RWPE2 (cell line): ENCODE results near the gene ZFPM1.

Experiments
- ATAC-seq: fragments of 200-7000 bp; cut with Tn5 transposase; 3 replicates; pipeline ENCODE4 v1.9.1; 2021; ENCODE audit warnings: low read depth
- DNase-seq: peaks from one replicate; pipeline ENCODE4 v3.0.0-alpha.2; 2020; ENCODE audit warnings: low spot score
- H3K27ac ChIP-seq: fragments of 450-650 bp; 2 replicates; pipeline ENCODE4 v1.5.1; 2017; ENCODE audit warnings: mild to moderate bottlenecking; ENCODE audit not compliant: poor library complexity, severe bottlenecking
- H3K27me3 ChIP-seq: fragments of 250-450 bp; sonication (Bioruptor Pico); 2 replicates; pipeline ENCODE4 v1.5.1; 2021; ENCODE audit warnings: mild to moderate bottlenecking, moderate library complexity; ENCODE audit not compliant: insufficient read depth, poor library complexity, severe bottlenecking
- H3K36me3 ChIP-seq: fragments of 250-450 bp; sonication (Bioruptor Pico); 2 replicates; pipeline ENCODE4 v1.5.1; 2020; ENCODE audit warnings: low read depth, mild to moderate bottlenecking, moderate library complexity
- H3K4me1 ChIP-seq: fragments of 250-450 bp; sonication (Bioruptor Pico); 2 replicates; pipeline ENCODE4 v1.5.1; 2021; ENCODE audit warnings: mild to moderate bottlenecking, moderate library complexity; ENCODE audit not compliant: insufficient read depth, poor library complexity, severe bottlenecking
- H3K4me3 ChIP-seq: fragments of 250-450 bp; sonication (Bioruptor Pico); 2 replicates; pipeline ENCODE4 v1.5.1; 2021; ENCODE audit warnings: mild to moderate bottlenecking, moderate library complexity; ENCODE audit not compliant: severe bottlenecking
- H3K9me3 ChIP-seq: fragments of 250-450 bp; sonication (Bioruptor Pico); 2 replicates; pipeline ENCODE4 v1.5.1; 2021; ENCODE audit warnings: mild to moderate bottlenecking, moderate library complexity; ENCODE audit not compliant: severe bottlenecking
- TF ChIP-seq, protein P1 (sequence below): fragments of 450-650 bp; IDR thresholded peaks from one replicate; pipeline ENCODE4 v1.5.1; 2017; ENCODE audit warnings: mild to moderate bottlenecking, moderate library complexity; ENCODE audit not compliant: poor library complexity, severe bottlenecking

Gene ZFPM1

DNA sequence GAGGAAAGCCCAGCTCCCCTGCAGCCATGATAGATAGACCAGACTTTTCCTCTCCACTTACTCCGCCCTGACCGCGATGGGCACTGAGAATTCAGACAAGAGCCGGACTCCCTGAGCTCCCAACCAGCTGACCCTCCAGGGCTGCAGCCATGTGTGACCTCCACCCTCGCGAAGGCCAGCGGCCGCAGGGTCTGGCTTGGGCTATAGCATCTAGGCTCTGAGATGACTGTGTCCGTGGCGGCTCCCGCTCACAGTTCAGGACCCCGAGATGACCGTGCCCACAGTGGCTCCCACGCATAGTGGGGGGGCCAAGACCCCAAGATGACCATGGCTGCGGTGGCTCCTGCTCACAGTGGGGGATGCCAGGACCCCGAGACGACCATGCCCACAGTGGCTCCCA lies 18.0 kb downstream of the ZFPM1 start:
- Histone ChIP-seq H3K4me3 (no peak overlapping the region), H3K4me1 (no peaks in the 10 kb centered on the region), H3K27ac (no peak overlapping the region), H3K27me3 (no peaks in the 10 kb centered on the region), H3K36me3 (no peaks in the 10 kb centered on the region), H3K9me3 (no peaks in the 10 kb centered on the region)
- TF ChIP-seq, protein P1, sequence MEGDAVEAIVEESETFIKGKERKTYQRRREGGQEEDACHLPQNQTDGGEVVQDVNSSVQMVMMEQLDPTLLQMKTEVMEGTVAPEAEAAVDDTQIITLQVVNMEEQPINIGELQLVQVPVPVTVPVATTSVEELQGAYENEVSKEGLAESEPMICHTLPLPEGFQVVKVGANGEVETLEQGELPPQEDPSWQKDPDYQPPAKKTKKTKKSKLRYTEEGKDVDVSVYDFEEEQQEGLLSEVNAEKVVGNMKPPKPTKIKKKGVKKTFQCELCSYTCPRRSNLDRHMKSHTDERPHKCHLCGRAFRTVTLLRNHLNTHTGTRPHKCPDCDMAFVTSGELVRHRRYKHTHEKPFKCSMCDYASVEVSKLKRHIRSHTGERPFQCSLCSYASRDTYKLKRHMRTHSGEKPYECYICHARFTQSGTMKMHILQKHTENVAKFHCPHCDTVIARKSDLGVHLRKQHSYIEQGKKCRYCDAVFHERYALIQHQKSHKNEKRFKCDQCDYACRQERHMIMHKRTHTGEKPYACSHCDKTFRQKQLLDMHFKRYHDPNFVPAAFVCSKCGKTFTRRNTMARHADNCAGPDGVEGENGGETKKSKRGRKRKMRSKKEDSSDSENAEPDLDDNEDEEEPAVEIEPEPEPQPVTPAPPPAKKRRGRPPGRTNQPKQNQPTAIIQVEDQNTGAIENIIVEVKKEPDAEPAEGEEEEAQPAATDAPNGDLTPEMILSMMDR: no peak
- no peak for ATAC-seq
- DNase-seq: no peak

DNA sequence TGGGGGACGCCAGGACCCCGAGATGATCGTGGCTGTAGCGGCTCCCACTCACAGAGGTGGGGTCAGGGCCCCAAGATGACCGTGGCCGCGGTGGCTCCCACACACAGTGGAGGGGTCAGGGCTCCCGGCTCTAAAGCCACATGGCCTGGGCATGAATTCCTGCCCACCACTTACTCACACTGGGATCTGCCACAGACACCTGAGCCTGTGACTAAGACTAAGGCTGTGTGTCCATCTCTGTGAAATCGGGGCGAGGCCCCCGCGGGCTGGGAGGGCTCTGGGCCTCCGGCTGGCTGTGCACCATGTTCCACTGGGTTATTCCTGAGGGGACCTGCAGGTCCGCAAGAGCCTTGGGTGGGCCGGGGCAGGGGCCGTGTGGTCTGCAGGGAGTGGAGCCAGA lies 18.5 kb downstream of the ZFPM1 start:
- DNase-seq (no peak), ATAC-seq (peak; percentile 53)
- H3K9me3 ChIP-seq: no peaks in the 10 kb centered on the region
- H3K4me1 ChIP-seq: no peaks in the 10 kb centered on the region
- no peaks in the 10 kb centered on the region for H3K36me3 ChIP-seq
- TF ChIP-seq, protein P1: no peak
- no peak overlapping the region for H3K27ac ChIP-seq
- H3K27me3 ChIP-seq: no peaks in the 10 kb centered on the region
- no peak overlapping the region for H3K4me3 ChIP-seq

DNA sequence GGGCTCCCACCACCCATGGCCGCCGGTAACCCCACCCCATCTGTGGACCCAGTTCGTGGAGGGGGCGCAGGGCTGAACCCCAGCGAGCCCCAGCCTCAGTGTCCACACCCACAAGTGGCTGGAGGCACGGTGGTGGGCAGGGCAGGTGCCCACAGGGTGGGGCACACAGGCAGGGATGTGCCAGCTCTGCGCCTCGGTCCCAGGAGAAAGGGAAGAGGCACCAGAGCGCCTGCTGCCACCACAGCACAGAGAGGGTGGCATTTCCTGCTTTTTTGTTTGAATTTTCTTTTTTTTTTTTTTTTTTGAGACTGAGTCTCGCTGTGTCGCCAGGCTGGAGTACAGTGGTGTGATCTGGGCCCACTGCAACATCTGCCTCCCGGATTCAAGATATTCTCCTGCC lies 19.0 kb downstream of the ZFPM1 start:
- TF ChIP-seq, protein P1: no peak
- H3K27ac ChIP-seq: no peak overlapping the region
- no peaks in the 10 kb centered on the region for H3K27me3 ChIP-seq
- H3K4me1 ChIP-seq: no peaks in the 10 kb centered on the region
- no peaks in the 10 kb centered on the region for H3K36me3 ChIP-seq
- H3K4me3 ChIP-seq: no peak overlapping the region
- ATAC-seq: no peak
- no peak for DNase-seq
- H3K9me3 ChIP-seq: no peaks in the 10 kb centered on the region

DNA sequence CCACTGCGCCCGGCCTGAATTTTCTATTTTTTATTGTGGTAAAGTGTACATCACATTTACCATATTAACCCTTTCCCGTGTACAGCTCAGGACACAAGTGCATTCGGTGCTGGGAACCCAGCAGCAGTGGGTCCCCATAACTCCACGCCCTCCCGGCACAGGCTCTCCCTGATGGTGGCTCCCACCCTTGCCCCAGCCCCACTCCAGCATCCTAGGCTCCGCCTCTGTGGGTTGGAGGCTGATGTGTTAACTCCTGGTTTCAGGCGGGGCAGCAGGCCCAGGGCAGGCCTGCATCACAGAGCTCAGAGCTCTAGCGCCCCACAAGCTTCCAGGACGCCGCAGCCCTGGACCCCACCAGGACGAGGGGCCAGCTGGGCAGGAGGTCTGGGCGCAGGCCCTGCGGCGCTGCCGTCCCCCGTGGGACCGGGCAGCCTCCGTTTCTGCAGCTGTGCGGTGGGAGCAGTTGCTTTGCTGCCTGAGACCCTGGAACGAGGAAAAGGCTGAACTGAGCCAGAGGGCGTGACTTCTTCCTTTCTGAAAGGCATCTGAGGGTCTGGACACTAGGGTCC lies 19.6 kb downstream of the ZFPM1 start:
- TF ChIP-seq, protein P1: no peak
- no peaks in the 10 kb centered on the region for H3K27me3 ChIP-seq
- H3K4me3 ChIP-seq: no peak overlapping the region
- no peaks in the 10 kb centered on the region for H3K9me3 ChIP-seq
- no peak overlapping the region for H3K27ac ChIP-seq
- ATAC-seq: no peak
- H3K36me3 ChIP-seq: no peaks in the 10 kb centered on the region
- no peak for DNase-seq
- no peaks in the 10 kb centered on the region for H3K4me1 ChIP-seq

DNA sequence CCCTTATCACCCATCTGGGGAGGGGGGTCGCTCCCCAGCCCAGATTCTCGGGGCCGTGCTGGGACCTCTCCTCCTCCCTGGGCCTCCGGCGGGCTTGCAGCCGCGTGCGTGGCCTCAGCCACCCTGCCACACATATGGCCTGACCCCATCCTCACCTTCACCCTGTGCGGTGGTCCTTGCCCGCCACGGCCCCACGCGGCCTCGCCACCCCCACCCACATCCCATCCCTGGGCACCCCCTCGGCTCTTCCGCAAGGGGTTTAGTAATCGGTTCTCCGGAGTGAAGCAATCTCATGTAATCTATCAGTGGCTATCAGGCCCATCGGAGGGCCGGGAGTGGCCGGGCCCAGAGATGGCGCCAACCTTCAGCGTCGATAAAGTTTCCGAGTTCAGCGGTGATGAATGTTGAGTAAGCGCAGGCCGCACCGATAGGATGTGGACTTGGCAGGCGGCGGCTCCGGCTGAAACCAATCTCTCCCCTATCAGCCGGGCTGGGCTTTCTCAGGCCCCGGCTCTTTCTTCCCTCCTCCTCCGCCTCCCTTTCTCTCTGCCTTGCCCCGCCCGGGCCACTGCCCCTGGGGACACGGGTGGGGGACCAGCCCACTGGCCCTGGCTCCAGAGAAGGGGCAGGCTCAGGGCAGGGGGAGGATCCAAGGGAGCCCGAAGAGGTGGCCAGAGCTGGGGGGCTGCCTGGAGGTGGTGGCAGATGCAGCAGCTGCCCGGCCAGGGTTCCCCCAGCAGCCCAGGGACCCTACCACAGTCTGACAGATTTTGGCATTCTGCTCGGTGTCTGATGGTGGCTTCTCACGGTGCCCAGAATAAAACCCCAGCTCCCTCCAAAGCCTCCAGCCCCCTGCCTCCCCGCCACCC lies 20.8 kb downstream of the ZFPM1 start:
- Histone ChIP-seq H3K4me3 (no peak overlapping the region), H3K27ac (no peak overlapping the region), H3K4me1 (no peaks in the 10 kb centered on the region), H3K9me3 (no peaks in the 10 kb centered on the region), H3K36me3 (no peaks in the 10 kb centered on the region), H3K27me3 (no peaks in the 10 kb centered on the region)
- ATAC-seq: no peak
- DNase-seq: no peak
- TF ChIP-seq, protein P1: no peak
